Right lobe of liver (tissue), 4 donors: ENCODE measurements around the gene CHAMP1.

Source experiments
- CTCF ChIP-seq, 4 donors: fragments of 200-600 bp in 3 of 4; fragments of 450-650 bp in 1 of 4; IDR thresholded peaks; one replicate each; pipeline versions ENCODE4 v1.5.1 to v1.8.0; 2016 to 2022; ENCODE audit warnings: antibody characterized with exemption in 4 of 4, mild to moderate bottlenecking in 2 of 4
- POLR2A ChIP-seq: fragments of 450-650 bp; IDR thresholded peaks from one replicate; pipeline ENCODE4 v1.6.1; 2017; ENCODE audit warnings: antibody characterized with exemption, mild to moderate bottlenecking
- donor health status: DM: no; HTN: no; CAD: no.
- donor health status: DM: no; HTN: no; CAD: no.
- donor health status: DM: no; HTN: yes; CAD: no.

- TF ChIP-seq CTCF (IDR thresholded peaks at IDR 0.05) (no peak), POLR2A (no peak)
These were observed 15.8 kb downstream of the CHAMP1 start for GRCh38 chr13:114330086-114330485.
